DOHH2 (cell line): Measurements from ENCODE around the gene NTF4.

Experiments used
- H3F3A ChIP-seq: fragments of 200-600 bp; sonication (generic), shearing (Covaris generic); 2 replicates; pipeline ENCODE4 v1.6.0; 2016; ENCODE audit warnings: antibody characterized with exemption, mild to moderate bottlenecking; ENCODE audit not compliant: control insufficient read depth, insufficient read depth
- H3K27ac ChIP-seq: fragments of 200-600 bp; sonication (generic); 2 replicates; pipeline ENCODE4 v1.5.1; 2014; ENCODE audit warnings: low read depth, mild to moderate bottlenecking, low read length, moderate library complexity
- H3K27me3 ChIP-seq: fragments of 200-600 bp; sonication (generic); 2 replicates; pipeline ENCODE4 v1.6.1; 2014; ENCODE audit warnings: mild to moderate bottlenecking, low read length, mixed read lengths; ENCODE audit not compliant: control insufficient read depth
- H3K36me3 ChIP-seq: fragments of 200-600 bp; sonication (generic); 2 replicates; pipeline ENCODE4 v1.6.1; 2014; ENCODE audit warnings: mild to moderate bottlenecking, low read length, moderate library complexity, mixed read lengths; ENCODE audit not compliant: control insufficient read depth
- H3K4me1 ChIP-seq: fragments of 200-600 bp; sonication (generic); 2 replicates; pipeline ENCODE4 v1.6.1; 2014; ENCODE audit warnings: mild to moderate bottlenecking, low read length, mixed read lengths; ENCODE audit not compliant: control insufficient read depth
- H3K4me2 ChIP-seq: fragments of 200-600 bp; sonication (generic); 2 replicates; pipeline ENCODE4 v1.6.0; 2014; ENCODE audit warnings: mild to moderate bottlenecking, low read length, moderate library complexity
- H3K4me3 ChIP-seq: fragments of 200-600 bp; sonication (generic); 2 replicates; pipeline ENCODE4 v1.5.1; 2014; ENCODE audit warnings: mild to moderate bottlenecking, low read length, mixed read lengths
- H3K79me2 ChIP-seq: fragments of 200-600 bp; sonication (generic); 2 replicates; pipeline ENCODE4 v1.6.1; 2014; ENCODE audit warnings: mild to moderate bottlenecking, low read length, mixed read lengths; ENCODE audit not compliant: control insufficient read depth
- H3K9me2 ChIP-seq: fragments of 200-600 bp; sonication (generic); replicated peaks from 2 replicates; pipeline ENCODE4 v1.6.1; 2014; ENCODE audit warnings: mild to moderate bottlenecking, low read length, mixed read lengths; ENCODE audit not compliant: control insufficient read depth
- H3K9me3 ChIP-seq: fragments of 200-600 bp; sonication (generic); 2 replicates; pipeline ENCODE4 v1.6.1; 2014; ENCODE audit warnings: antibody characterized with exemption, low read length, mixed read lengths; ENCODE audit not compliant: control insufficient read depth, insufficient read depth
- H4K20me1 ChIP-seq: fragments of 200-600 bp; sonication (generic); 2 replicates; pipeline ENCODE4 v1.6.0; 2014; ENCODE audit warnings: low read depth, mild to moderate bottlenecking, antibody characterized with exemption, low read length, moderate library complexity; ENCODE audit not compliant: control insufficient read depth, insufficient read depth
- CTCF ChIP-seq: fragments of 200-600 bp; sonication (generic); IDR thresholded peaks from one replicate; pipeline ENCODE4 v1.5.1; 2014; ENCODE audit warnings: antibody characterized with exemption, mild to moderate bottlenecking, low read depth, low read length; ENCODE audit not compliant: poor library complexity, severe bottlenecking
- EZH2phosphoT487 ChIP-seq: fragments of 200-600 bp; sonication (generic); IDR thresholded peaks from 2 replicates; pipeline ENCODE4 v1.6.1; 2017; ENCODE audit warnings: borderline replicate concordance, mild to moderate bottlenecking, antibody characterized with exemption, low read length, moderate library complexity, mixed read lengths

NTF4 gene

GRCh38 chr19:49017041-49017665, 47.5 kb downstream of the NTF4 start, which contains the start of gene LHB:
LHB (minus strand) TSS chr19:49017091; CDS start chr19:49017081, 10 bp downstream.
- TF ChIP-seq EZH2phosphoT487 (no peak), CTCF (no peak)

GRCh38 chr19:49016067-49016839, 48.4 kb downstream of the NTF4 start:
- Histone ChIP-seq H3K9me3 (no peaks in the 10 kb centered on the region), H3K36me3 (peaks cover 42% of the 10 kb centered on the region), H3F3A (peaks cover 6% of the 10 kb centered on the region; the same call in 1 of the 2 replicates), H3K4me3 (no peak overlapping the region), H3K9me2 (no peaks in the 10 kb centered on the region), H3K27me3 (peaks cover 14% of the 10 kb centered on the region), H4K20me1 (no peaks in the 10 kb centered on the region; the same call in 1 of the 2 replicates), H3K27ac (no peak overlapping the region), H3K79me2 (no peaks in the 10 kb centered on the region), H3K4me2 (no peak overlapping the region), H3K4me1 (peaks cover 41% of the 10 kb centered on the region)
- TF ChIP-seq CTCF (no peak), EZH2phosphoT487 (no peak)

More at GRCh38 chr19:49017041-49017665, 47.5 kb downstream of the NTF4 start, which contains the start of gene LHB:
- Histone ChIP-seq H3K9me2 (no peaks in the 10 kb centered on the region), H3F3A (peaks cover 6% of the 10 kb centered on the region; the same call in 1 of the 2 replicates), H3K36me3 (peaks cover 33% of the 10 kb centered on the region), H3K9me3 (no peaks in the 10 kb centered on the region), H3K4me1 (peaks cover 45% of the 10 kb centered on the region), H3K27me3 (peaks cover 14% of the 10 kb centered on the region), H3K27ac (no peak within 1 kb of the TSS), H4K20me1 (no peaks in the 10 kb centered on the region), H3K4me3 (peak within 1 kb of the TSS; percentile 65), H3K4me2 (peak within 1 kb of the TSS; percentile 68), H3K79me2 (no peaks in the 10 kb centered on the region)

GRCh38 chr19:49014870-49015255, 49.8 kb downstream of the NTF4 start:
- H3K4me3 ChIP-seq, result no peak overlapping the region
- peaks cover 14% of the 10 kb centered on the region for H3K27me3 ChIP-seq
- H3K9me2 ChIP-seq, result no peaks in the 10 kb centered on the region
- peaks cover 28% of the 10 kb centered on the region for H3K4me1 ChIP-seq
- H3K9me3 ChIP-seq, result no peaks in the 10 kb centered on the region
- peaks cover 55% of the 10 kb centered on the region for H3K36me3 ChIP-seq
- no peaks in the 10 kb centered on the region for H3K79me2 ChIP-seq
- 0 out of 2 replicates have a peak, but pooled peaks cover 3% of the 10 kb centered on the region for H3F3A ChIP-seq
- no peaks in the 10 kb centered on the region; the same call in 1 of the 2 replicates for H4K20me1 ChIP-seq
- TF ChIP-seq EZH2phosphoT487, result no peak
- TF ChIP-seq CTCF, result no peak
- H3K27ac ChIP-seq, result no peak overlapping the region
- no peak overlapping the region for H3K4me2 ChIP-seq
